K562 treated with DMSO at 1 percent for 12 hours (cell line): ENCODE results near the gene DBI. TPM values are rescaled to one million over a fixed set of nuclear protein-coding genes. Genes with fewer than 3 reads are reported as not detected.

Experiments
- total RNA-seq: library from RNA; unstranded; fragments of 300-600 nt; gene quantifications from 2 replicates; pipeline ENCODE4 v1.2.3, GENCODE V29; 2022; ENCODE audit not compliant: insufficient read depth

Gene DBI
- 71.1 and 95.5 TPM in 2 replicates for total RNA-seq

GRCh38 chr2:119366649-119367471 is at the start of gene DBI, which contains the start of gene C2orf76:
Gene DBI (plus strand): TSS chr2:119366977. CDS start chr2:119367052, 75 bp downstream.
Gene C2orf76 (minus strand): TSS chr2:119366834. CDS start chr2:119339959, 26,875 bp downstream.

Other genes starting within 250 kb of the DBI start
- gene C1QL2, start 208.2 kb upstream of the DBI start, total RNA-seq: not detected in 2 replicates
- 1.1 and 3.1 TPM in 2 replicates for gene STEAP3, start 143.1 kb upstream of the DBI start, total RNA-seq
- gene C2orf76, start 143 bp upstream of the DBI start, total RNA-seq: 5.8 and 6.0 TPM in 2 replicates
- gene TMEM37, start 64.9 kb downstream of the DBI start, total RNA-seq: 0.67 TPM in 1 of 2 replicates, not detected in the other
- not detected in 2 replicates for gene SCTR, start 157.5 kb downstream of the DBI start, total RNA-seq
- not detected in 2 replicates for gene CFAP221, start 177.5 kb downstream of the DBI start, total RNA-seq